GM12878 (cell line): ENCODE results near the gene ETF1. TPM values are rescaled to one million over a fixed set of nuclear protein-coding genes. Genes with fewer than 3 reads are reported as not detected.

Experiments used
- ATAC-seq: fragments of 200-7000 bp; cut with Tn5 transposase; 3 replicates; pipeline ENCODE4 v1.9.1; 2020; ENCODE audit warnings: mild to moderate bottlenecking, moderate library complexity
- BruUV-seq: library from RNA; stranded (reverse); fragments of 400-500 nt; replicated peaks from 2 replicates; lab custom pipeline; 2021; lab: Mats Ljungman, UMichigan
- CTCF ChIA-PET: fragments of 300-600 bp; sonication (Branson Sonifier 250); formaldehyde crosslinking; extraction: SDS; loops from one replicate; lab custom pipeline; 2021; ENCODE audit warnings: inconsistent platforms; lab: Yijun Ruan, JAX
- POLR2A ChIA-PET: fragments of 350-600 bp; formaldehyde crosslinking; extraction: SDS; loops from one replicate; lab custom pipeline; 2021; ENCODE audit warnings: inconsistent platforms; lab: Charles Lee
- RAD21 ChIA-PET: fragments of 300-600 bp; sonication (Branson Sonifier 250); formaldehyde crosslinking; loops from one replicate; lab custom pipeline; 2023; ENCODE audit warnings: antibody characterized with exemption; ENCODE audit not compliant: unreplicated experiment; lab: Charles Lee
- SMC1A ChIA-PET: fragments of 300-600 bp; sonication (Branson Sonifier 250); formaldehyde crosslinking; loops from one replicate; lab custom pipeline; 2023; ENCODE audit not compliant: unreplicated experiment, uncharacterized antibody; lab: Charles Lee
- DNase-seq: peaks from one replicate; pipeline ENCODE4 v3.0.0-alpha.2; 2011; ENCODE audit warnings: low read depth, low spot score
- FAIRE-seq: peaks from 3 replicates; lab custom pipeline; 2011; peaks lifted over from hg19 to GRCh38; lab: Jason Lieb, UNC
- H2AFZ ChIP-seq: 2 replicates; pipeline ENCODE4 v1.6.0; 2011; ENCODE audit warnings: low read depth, low read length, control low read depth; ENCODE audit not compliant: control insufficient read depth
- H3K27ac ChIP-seq: 2 replicates; pipeline ENCODE4 v1.5.1; 2011; ENCODE audit warnings: control low read depth; ENCODE audit not compliant: control insufficient read depth, insufficient read depth
- H3K27me3 ChIP-seq, 2 experiments: replicated peaks in 1 of 2; 2 replicates each; pipeline versions ENCODE4 v1.6.0 to v1.6.1; 2011; ENCODE audit warnings: low read length in 1 of 2; ENCODE audit not compliant: control insufficient read depth in 2 of 2, insufficient read depth in 2 of 2
- H3K36me3 ChIP-seq, 2 experiments: 2 replicates each; pipeline ENCODE4 v1.5.1; 2011; ENCODE audit warnings: low read length in 1 of 2; ENCODE audit not compliant: control insufficient read depth in 2 of 2, insufficient read depth in 2 of 2
- H3K4me1 ChIP-seq: 2 replicates; pipeline ENCODE4 v1.6.1; 2011; ENCODE audit warnings: mild to moderate bottlenecking, low read length, moderate library complexity, mixed read lengths; ENCODE audit not compliant: control insufficient read depth, insufficient read depth
- H3K4me2 ChIP-seq: 2 replicates; pipeline ENCODE4 v1.6.0; 2011; ENCODE audit warnings: control low read depth; ENCODE audit not compliant: control insufficient read depth, insufficient read depth
- H3K4me3 ChIP-seq: fragments of 200-600 bp; sonication (generic); 2 replicates; pipeline ENCODE4 v1.5.1; 2016
- H3K79me2 ChIP-seq: 2 replicates; pipeline ENCODE4 v1.6.0; 2011; ENCODE audit warnings: low read length; ENCODE audit not compliant: control insufficient read depth, insufficient read depth
- H3K9ac ChIP-seq: 2 replicates; pipeline ENCODE4 v1.8.0; 2011; ENCODE audit warnings: low read length, control low read depth, mixed read lengths; ENCODE audit not compliant: control insufficient read depth, insufficient read depth
- H3K9me3 ChIP-seq: replicated peaks from 3 replicates; pipeline ENCODE4 v1.5.1; 2011; ENCODE audit warnings: mild to moderate bottlenecking, low read length; ENCODE audit not compliant: control insufficient read depth, insufficient read depth
- H4K20me1 ChIP-seq: 2 replicates; pipeline ENCODE4 v1.6.0; 2011; ENCODE audit not compliant: control insufficient read depth, insufficient read depth
- ATF2 ChIP-seq: IDR thresholded peaks from 2 replicates; pipeline ENCODE4 v1.6.1; 2012; ENCODE audit warnings: low read length, inconsistent platforms
- ATF3 ChIP-seq: IDR thresholded peaks from 2 replicates; pipeline ENCODE4 v1.6.1; 2011; ENCODE audit warnings: low read depth, mild to moderate bottlenecking, low read length, moderate library complexity, borderline replicate concordance; ENCODE audit errors: extremely low read depth
- ATF7 ChIP-seq: fragments of 450-650 bp; IDR thresholded peaks from 2 replicates; pipeline ENCODE4 v1.6.1; 2016; ENCODE audit warnings: low read depth, mild to moderate bottlenecking
- CHD1 ChIP-seq: IDR thresholded peaks from 2 replicates; pipeline ENCODE4 v1.6.1; 2012; ENCODE audit warnings: low read depth, low read length, improper control_type of control experiment
- CTCF ChIP-seq, 3 experiments: IDR thresholded peaks in 2 of 3; conservative IDR thresholded peaks in 1 of 3; 2 replicates each; pipeline ENCODE4 v1.5.1; 2011; ENCODE audit warnings: low read depth in 3 of 3, low read length in 3 of 3, mild to moderate bottlenecking in 3 of 3, control low read depth in 2 of 3, moderate library complexity in 2 of 3, inconsistent platforms in 1 of 3, mixed read lengths in 1 of 3; ENCODE audit not compliant: control insufficient read depth in 2 of 3, insufficient read depth in 1 of 3; ENCODE audit errors: extremely low read depth in 1 of 3
- E2F8 ChIP-seq: fragments of 450-650 bp; IDR thresholded peaks from 2 replicates; pipeline ENCODE4 v1.6.1; 2018; ENCODE audit warnings: mild to moderate bottlenecking, low read depth, moderate library complexity; ENCODE audit not compliant: partially characterized antibody
- FOXM1 ChIP-seq: IDR thresholded peaks from 2 replicates; pipeline ENCODE4 v1.6.1; 2012; ENCODE audit warnings: low read depth, mild to moderate bottlenecking, inconsistent platforms, low read length, moderate library complexity
- NBN ChIP-seq: fragments of 450-650 bp; IDR thresholded peaks from 2 replicates; pipeline ENCODE4 v1.6.1; 2016
- NR2C1 ChIP-seq: fragments of 450-650 bp; IDR thresholded peaks from 2 replicates; pipeline ENCODE4 v1.6.1; 2017; ENCODE audit warnings: antibody characterized with exemption, mild to moderate bottlenecking, moderate library complexity
- RAD51 ChIP-seq: fragments of 450-650 bp; IDR thresholded peaks from 2 replicates; pipeline ENCODE4 v1.6.1; 2016; ENCODE audit warnings: moderate library complexity, mild to moderate bottlenecking, inconsistent platforms
- RELA ChIP-seq: fragments of 450-650 bp; IDR thresholded peaks from 2 replicates; pipeline ENCODE4 v1.8.0; 2014; ENCODE audit warnings: borderline replicate concordance; ENCODE audit not compliant: partially characterized antibody
- RELB ChIP-seq: fragments of 450-650 bp; IDR thresholded peaks from 2 replicates; pipeline ENCODE4 v1.6.1; 2017; ENCODE audit warnings: low read depth, mild to moderate bottlenecking, moderate library complexity
- SMAD5 ChIP-seq: IDR thresholded peaks from 2 replicates; pipeline ENCODE4 v1.6.1; 2016; ENCODE audit warnings: antibody characterized with exemption, low read depth
- SUZ12 ChIP-seq: fragments of 200-600 bp; sonication (generic); IDR thresholded peaks from one replicate; pipeline ENCODE4 v1.6.1; 2018; ENCODE audit warnings: antibody characterized with exemption, mild to moderate bottlenecking; ENCODE audit not compliant: unreplicated experiment
- TCF12 ChIP-seq: IDR thresholded peaks from 2 replicates; pipeline ENCODE4 v1.6.1; 2011; ENCODE audit warnings: low read depth, mild to moderate bottlenecking, low read length
- TCF7 ChIP-seq: IDR thresholded peaks from 2 replicates; pipeline ENCODE4 v1.6.1; 2014; ENCODE audit warnings: antibody characterized with exemption, borderline replicate concordance
- WRNIP1 ChIP-seq: IDR thresholded peaks from 2 replicates; pipeline ENCODE4 v1.6.1; 2011; ENCODE audit warnings: low read depth, low read length, improper control_type of control experiment, borderline replicate concordance
- ZNF217 ChIP-seq: fragments of 450-650 bp; IDR thresholded peaks from 2 replicates; pipeline ENCODE4 v1.6.1; 2017; ENCODE audit warnings: antibody characterized with exemption, mild to moderate bottlenecking
- WGBS: methylation state at CpG from one replicate; pipeline ENCODE4 v1.1.6; 2016; ENCODE audit warnings: low lambda C conversion rate; ENCODE audit not compliant: insufficient replicate concordance, insufficient coverage; ENCODE audit errors: missing lambda C conversion rate; 5-methylcytosine and 5-hydroxymethylcytosine counted together
- in situ Hi-C: fragments of 300-500 bp; cut with MboI; formaldehyde crosslinking; loops from 9 replicates; pipeline ENCODE4 v1.14.3; 2018; ENCODE audit warnings: mixed read lengths
- intact Hi-C: fragments of 100-400 bp; cut with micrococcal nuclease; formaldehyde crosslinking; loops from one replicate; pipeline ENCODE4 v1.14.2; 2022; ENCODE audit not compliant: unreplicated experiment
- polyA plus RNA-seq, 11 experiments: library from polyadenylated mRNA; depleted of rRNA in 4 of 11; unstranded in 6 of 11; stranded (reverse) in 5 of 11; fragments of >200 nt; fragmentation: Nextera tagmentation in 4 of 11; fragmentation: Illumina TruSeq in 1 of 11; extraction: Ambion mirVana in 4 of 11; extraction: Trizol in 1 of 11; gene quantifications; 1 replicate in 1 of 11; 2 replicates in 10 of 11; pipeline versions ENCODE4 v1.2.1 to v1.2.3, GENCODE V29; 2011 to 2016; ENCODE audit warnings: inconsistent platforms in 2 of 11, missing spikeins in 2 of 11, low read depth in 1 of 11
- total RNA-seq, 4 experiments: library from RNA; depleted of rRNA in 3 of 4; stranded (reverse); fragments of >200 nt in 3 of 4; fragmentation: Illumina TruSeq in 1 of 4; extraction: Trizol in 1 of 4; gene quantifications; 2 replicates each; pipeline versions ENCODE4 v1.2.1 to v1.2.3, GENCODE V29; 2013 to 2021

The ETF1 gene
- total and polyA plus RNA-seq, 10 of the 15 experiments (the other 5 are each of a cell fraction or from before 2014, with no cell fraction given) = 29.8 to 145 (median 108) TPM

GRCh38 chr5:138482638-138483037, 60.4 kb downstream of the ETF1 start:
- Histone ChIP-seq H4K20me1 (no peaks in the 10 kb centered on the region), H3K9ac (no peak overlapping the region), H3K4me2 (no peak overlapping the region), H3K27me3 (no peaks in the 10 kb centered on the region; a peak in 1 of 4 replicates), H3K27ac (no peak overlapping the region), H3K4me1 (no peaks in the 10 kb centered on the region), H3K4me3 (no peak overlapping the region), H3K36me3 (no peaks in the 10 kb centered on the region), H3K79me2 (no peaks in the 10 kb centered on the region), H2AFZ (no peak overlapping the region), H3K9me3 (no peaks in the 10 kb centered on the region)
- ChIA-PET RAD21 (no interaction called here), POLR2A (interaction anchor here (1.5 kb wide), 1 partner anchor 16 kb away, joined by 4 read pairs; no protein-coding TSS in a partner anchor), CTCF (interaction anchor here (0.7 to 1.8 kb wide), 3 partner anchors 17 to 21 kb away, joined by 3 to 8 read pairs (median 5); partner anchors contain the start of gene EGR1), SMC1A (no interaction called here)
- in situ Hi-C loops (no loop called here), intact Hi-C loops (no loop called here)
- TF ChIP-seq ATF7 = no peak
- no peak for TF ChIP-seq E2F8
- no peak for TF ChIP-seq ATF2
- no peak for TF ChIP-seq ZNF217
- no peak for TF ChIP-seq TCF12
- TF ChIP-seq RELB = no peak
- no peak for TF ChIP-seq RAD51
- no peak for TF ChIP-seq WRNIP1
- no peak for TF ChIP-seq SMAD5
- TF ChIP-seq ATF3 = no peak
- TF ChIP-seq NBN = no peak
- no peak for TF ChIP-seq CTCF (IDR thresholded peaks at IDR 0.05 in 2 of 3, conservative IDR thresholded peaks at IDR 0.05 in 1 of 3; ENCODE audit: control insufficient read depth in 2 of 3, extremely low read depth in 1 of 3, insufficient read depth in 1 of 3, low read depth in 3 of 3, low read length in 3 of 3)
- no peak for TF ChIP-seq TCF7
- TF ChIP-seq RELA = no peak
- no peak for TF ChIP-seq CHD1
- TF ChIP-seq SUZ12 = no peak
- TF ChIP-seq NR2C1 = no peak
- TF ChIP-seq FOXM1 = no peak
- no TSS peak for BruUV-seq
- ATAC-seq (no peak; the same call in 2 of the 3 replicates), DNase-seq (no peak), FAIRE-seq (no peak)
- WGBS = 71% methylated on average over 3 of the region's 4 CpGs
